Gastroesophageal sphincter (tissue), 4 donors: Measurements from ENCODE around the gene CNOT2. TPM values are rescaled to one million over a fixed set of nuclear protein-coding genes. Genes with fewer than 3 reads are reported as not detected.

Source experiments
- ATAC-seq: fragments of 150-250 bp; one replicate; pipeline ENCODE4 v1.9.1; 2016; ENCODE audit warnings: mild to moderate bottlenecking, moderate library complexity
- H3K27ac ChIP-seq, 4 donors: fragments of 200-600 bp; sonication (generic) in 3 of 4; 1 replicate in 3 of 4; 2 replicates in 1 of 4; pipeline ENCODE4 v1.5.1; 2016 to 2019
- H3K27me3 ChIP-seq: fragments of 200-600 bp; sonication (generic); one replicate; pipeline ENCODE4 v1.5.1; 2019
- H3K36me3 ChIP-seq, 2 donors: fragments of 200-600 bp; sonication (generic); one replicate each; pipeline ENCODE4 v1.5.1; 2019; ENCODE audit warnings: control low read depth in 1 of 2
- H3K4me1 ChIP-seq, 3 donors: fragments of 200-600 bp; sonication (generic); 1 replicate in 2 of 3; 2 replicates in 1 of 3; pipeline ENCODE4 v1.5.1; 2016 to 2019; ENCODE audit warnings: control low read depth in 2 of 3
- H3K4me3 ChIP-seq, 2 donors: fragments of 200-600 bp; sonication (generic); one replicate each; pipeline ENCODE4 v1.5.1; 2019; ENCODE audit warnings: mild to moderate bottlenecking in 1 of 2, moderate library complexity in 1 of 2
- H3K9me3 ChIP-seq, 3 donors: fragments of 200-600 bp; sonication (generic); one replicate each; pipeline ENCODE4 v1.5.1; 2017 to 2019; ENCODE audit warnings: control low read depth in 2 of 3
- CTCF ChIP-seq, 4 experiments: fragments of 200-600 bp in 2 of 4; fragments of 450-650 bp in 2 of 4; sonication (generic) in 1 of 4; IDR thresholded peaks; one replicate each; pipeline ENCODE4 v1.5.1; 2017 to 2019; ENCODE audit warnings: antibody characterized with exemption in 4 of 4, mild to moderate bottlenecking in 2 of 4, moderate library complexity in 2 of 4
- EP300 ChIP-seq: sonication (generic); formaldehyde crosslinking; IDR thresholded peaks from one replicate; pipeline ENCODE4 v1.6.1; 2017; ENCODE audit warnings: antibody characterized with exemption, mild to moderate bottlenecking
- POLR2A ChIP-seq, 2 donors: fragments of 450-650 bp; IDR thresholded peaks; one replicate each; pipeline ENCODE4 v1.6.1; 2017; ENCODE audit warnings: antibody characterized with exemption in 2 of 2, mild to moderate bottlenecking in 2 of 2, moderate library complexity in 1 of 2
- POLR2AphosphoS5 ChIP-seq: sonication (generic); formaldehyde crosslinking; IDR thresholded peaks from one replicate; pipeline ENCODE4 v1.6.1; 2017; ENCODE audit warnings: antibody characterized with exemption
- WGBS, 2 donors: methylation state at CpG; one replicate each; pipeline ENCODE4 v1.1.5; 2018; ENCODE audit warnings: low coverage in 1 of 2; 5-methylcytosine and 5-hydroxymethylcytosine counted together
- total RNA-seq, 4 donors: library from RNA; depleted of rRNA; stranded (reverse); fragments of >200 nt; gene quantifications; one replicate each; pipeline ENCODE4 v1.1.0, GENCODE V29; 2016

The CNOT2 gene
- total RNA-seq, 4 donors from 2014 or later: 71.9 to 125 (median 101) TPM

- Histone ChIP-seq H3K4me1 (no peaks in the 10 kb centered on the region), H3K27me3 (no peaks in the 10 kb centered on the region), H3K9me3 (peaks cover 0 to 27% (median 0%) of the 10 kb centered on the region in 3 donors), H3K36me3 (peaks cover 0 to 16% of the 10 kb centered on the region in 2 donors), H3K4me3 (no peak overlapping the region), H3K27ac (no peak overlapping the region)
- no peak for TF ChIP-seq EP300
- TF ChIP-seq POLR2A (IDR thresholded peaks at IDR 0.05): no peak
- no peak for TF ChIP-seq CTCF (IDR thresholded peaks at IDR 0.05)
- no peak for TF ChIP-seq POLR2AphosphoS5
- ATAC-seq: no peak
These were observed 29.5 kb upstream of the CNOT2 start for GRCh38 chr12:70213707-70214106.

DNA sequence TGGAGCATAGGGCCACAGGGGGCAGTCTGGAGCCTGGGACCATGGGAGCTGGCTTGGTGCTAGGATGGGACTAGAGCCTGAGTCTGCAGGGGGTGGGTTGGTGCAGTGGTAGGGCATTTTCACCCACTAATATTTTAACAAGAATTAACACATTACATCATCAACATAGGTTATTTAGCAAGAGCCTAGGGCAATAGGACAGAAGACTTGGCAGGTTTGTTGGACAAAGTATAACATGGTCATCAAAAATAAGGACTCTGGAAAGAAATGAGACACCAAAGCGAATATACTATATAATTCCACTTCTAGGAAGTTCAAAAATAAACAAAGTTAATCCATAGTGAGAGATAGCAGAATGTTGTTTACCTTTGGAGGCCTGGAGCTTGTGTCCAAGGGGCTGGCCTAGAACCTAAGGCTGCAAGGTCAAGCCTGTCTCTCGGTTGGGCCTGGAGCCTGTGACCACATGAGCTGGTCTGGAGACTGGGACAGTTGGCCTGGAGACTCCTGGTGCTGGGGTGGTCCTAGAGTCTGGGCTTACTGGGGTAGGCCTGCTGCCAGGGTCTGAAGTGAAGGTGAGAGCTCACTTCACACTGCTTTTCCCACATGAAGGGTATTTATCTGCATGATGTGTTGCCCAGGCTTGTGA lies 28.1 kb upstream of the CNOT2 start:
- 59 to 100% methylated on average over 1 to 2 of the region's 2 CpGs for WGBS, 2 donors
- Histone ChIP-seq H3K36me3 (peaks cover 0 to 16% of the 10 kb centered on the region in 2 donors), H3K27ac (no peak overlapping the region), H3K9me3 (peaks cover 0 to 15% (median 0%) of the 10 kb centered on the region in 3 donors), H3K4me3 (no peak overlapping the region), H3K4me1 (no peaks in the 10 kb centered on the region), H3K27me3 (no peaks in the 10 kb centered on the region)
- TF ChIP-seq POLR2AphosphoS5 (no peak), EP300 (no peak), CTCF (IDR thresholded peaks at IDR 0.05) (no peak), POLR2A (IDR thresholded peaks at IDR 0.05) (no peak)
- ATAC-seq: no peak

DNA sequence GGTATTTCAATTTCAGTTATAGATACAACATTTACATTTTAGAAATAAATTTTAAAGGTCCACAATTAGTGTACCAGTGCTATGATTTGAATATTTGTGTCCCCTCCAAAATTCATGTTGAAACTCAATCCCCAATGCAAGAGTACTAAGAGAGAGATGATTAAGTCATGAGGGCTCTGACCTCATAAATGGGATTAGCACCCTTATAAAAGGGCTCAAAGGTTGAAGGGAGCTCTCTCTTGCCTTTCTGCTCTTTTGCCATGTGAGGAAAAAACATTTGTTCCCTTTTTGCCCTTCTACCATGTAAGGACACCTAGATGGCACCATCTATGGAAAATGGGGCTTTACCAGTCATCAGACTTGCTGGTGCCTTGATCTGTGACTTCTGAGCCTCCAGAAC lies 25.8 kb upstream of the CNOT2 start:
- peaks cover 0 to 13% (median 0%) of the 10 kb centered on the region in 3 donors for H3K9me3 ChIP-seq
- no peak for TF ChIP-seq EP300
- no peak for TF ChIP-seq POLR2AphosphoS5
- no peak for TF ChIP-seq CTCF (IDR thresholded peaks at IDR 0.05)
- TF ChIP-seq POLR2A (IDR thresholded peaks at IDR 0.05): no peak
- H3K4me1 ChIP-seq: no peaks in the 10 kb centered on the region
- H3K36me3 ChIP-seq: peaks cover 0 to 16% of the 10 kb centered on the region in 2 donors
- no peak for ATAC-seq
- no peak overlapping the region for H3K4me3 ChIP-seq
- H3K27me3 ChIP-seq: no peaks in the 10 kb centered on the region
- H3K27ac ChIP-seq: no peak overlapping the region

DNA sequence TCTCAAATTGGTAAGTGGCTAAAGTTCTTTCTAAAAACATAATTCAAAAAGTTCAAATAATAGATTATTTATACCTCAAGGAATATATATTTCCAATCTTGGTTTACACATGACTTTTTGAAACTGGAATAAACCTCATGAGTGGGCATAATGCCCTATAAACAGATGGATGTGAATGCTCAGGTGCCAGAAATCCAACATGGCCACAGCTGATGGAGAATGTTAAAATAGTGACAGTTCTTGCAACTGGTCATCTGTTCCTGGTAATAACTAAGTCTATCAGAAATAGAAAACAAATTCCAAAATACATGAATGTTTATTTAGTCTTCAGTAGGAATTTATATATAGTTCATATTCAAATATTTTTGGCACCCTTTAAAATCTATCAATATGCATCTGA lies 21.6 kb upstream of the CNOT2 start:
- no peaks in the 10 kb centered on the region for H3K4me1 ChIP-seq
- H3K36me3 ChIP-seq: no peaks in the 10 kb centered on the region
- H3K27me3 ChIP-seq: no peaks in the 10 kb centered on the region
- H3K27ac ChIP-seq: no peak overlapping the region
- H3K9me3 ChIP-seq: no peaks in the 10 kb centered on the region
- H3K4me3 ChIP-seq: no peak overlapping the region
- no peak for TF ChIP-seq POLR2A (IDR thresholded peaks at IDR 0.05)
- no peak for TF ChIP-seq POLR2AphosphoS5
- no peak for TF ChIP-seq EP300
- TF ChIP-seq CTCF (IDR thresholded peaks at IDR 0.05): no peak
- no peak for ATAC-seq

DNA sequence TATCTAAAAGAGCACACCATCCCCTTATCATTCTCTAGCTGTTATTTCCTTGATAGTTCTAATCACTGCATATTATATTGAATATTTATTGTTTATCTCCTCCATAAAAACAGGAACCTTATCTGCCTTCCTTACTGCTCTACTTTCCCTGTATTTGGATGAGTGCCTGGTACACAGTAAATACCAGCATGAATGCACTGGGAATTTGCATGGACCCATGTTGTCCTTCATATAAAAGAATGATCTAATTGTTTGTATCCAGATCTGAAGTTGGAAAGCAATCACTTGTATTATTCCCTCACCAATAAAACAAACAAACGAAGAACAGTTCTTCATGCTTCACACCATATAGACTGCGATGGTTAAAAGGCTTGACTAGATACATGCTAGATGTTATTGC lies 15.3 kb upstream of the CNOT2 start:
- Histone ChIP-seq H3K27me3 (no peaks in the 10 kb centered on the region), H3K4me3 (no peak overlapping the region), H3K9me3 (no peaks in the 10 kb centered on the region), H3K36me3 (no peaks in the 10 kb centered on the region), H3K27ac (no peak overlapping the region), H3K4me1 (no peaks in the 10 kb centered on the region)
- 95 to 100% methylated on average over 2 of the region's 2 CpGs for WGBS, 2 donors
- TF ChIP-seq POLR2AphosphoS5: no peak
- TF ChIP-seq POLR2A (IDR thresholded peaks at IDR 0.05): no peak
- TF ChIP-seq EP300: no peak
- no peak for TF ChIP-seq CTCF (IDR thresholded peaks at IDR 0.05)
- no peak for ATAC-seq
